GM21576 (cell line): ENCODE measurements around the gene TCP11L2.
"Not testable (repeated sequence)": the region's sequence is repeated elsewhere in the genome, so short reads cannot be mapped to it uniquely, and the experiment has no call there.

Experiments used
- ATAC-seq: cut with Tn5 transposase; IDR thresholded peaks from one replicate; pipeline ENCODE4 v1.9.1; 2021; ENCODE audit warnings: mild to moderate bottlenecking, moderate library complexity; ENCODE audit not compliant: unreplicated experiment

Gene TCP11L2

GRCh38 chr12:106282457-106283097 lies 20.0 kb upstream of the TCP11L2 start:
- ATAC-seq = no peak

DNA sequence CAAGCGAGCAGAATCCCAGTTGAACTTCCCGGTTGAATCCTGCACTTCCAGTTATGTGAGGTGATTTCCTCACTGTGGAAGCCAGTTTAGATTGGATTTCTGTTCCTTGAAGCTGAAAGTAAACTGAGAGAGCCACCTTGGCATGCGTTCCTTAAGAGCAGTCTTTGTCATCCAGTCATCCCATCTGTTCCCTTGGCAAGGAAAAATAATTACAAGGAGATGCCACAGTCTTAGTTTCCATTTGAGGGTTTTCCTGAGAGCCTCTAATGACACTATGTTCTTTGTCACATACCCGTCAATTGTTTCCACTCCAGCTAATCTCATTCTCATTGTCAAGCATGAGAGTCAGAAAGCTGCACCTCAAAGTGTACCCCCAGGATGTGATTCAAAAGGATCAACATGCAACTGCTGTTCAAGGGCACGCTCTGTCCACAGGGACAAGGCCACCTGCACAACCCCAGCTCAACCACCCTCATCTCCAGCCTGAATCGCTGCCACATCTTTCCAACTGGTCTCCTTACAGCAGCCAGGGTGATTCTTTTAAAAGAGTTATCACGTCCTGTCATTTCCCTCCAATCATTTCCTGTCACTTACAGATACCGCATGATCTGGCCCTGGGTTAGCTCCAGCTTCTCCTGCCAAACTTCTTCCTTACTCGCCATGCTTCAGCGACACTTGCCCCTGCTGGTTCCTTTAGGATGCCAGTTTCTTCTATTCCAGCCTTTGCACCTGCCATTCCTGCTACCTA lies 18.0 kb upstream of the TCP11L2 start:
- ATAC-seq = no peak

- ATAC-seq = no peak
Observed at GRCh38 chr12:106285982-106286381, 16.6 kb upstream of the TCP11L2 start.

- not testable (repeated sequence) for ATAC-seq
Observed at GRCh38 chr12:106286576-106287162, 15.9 kb upstream of the TCP11L2 start.

DNA sequence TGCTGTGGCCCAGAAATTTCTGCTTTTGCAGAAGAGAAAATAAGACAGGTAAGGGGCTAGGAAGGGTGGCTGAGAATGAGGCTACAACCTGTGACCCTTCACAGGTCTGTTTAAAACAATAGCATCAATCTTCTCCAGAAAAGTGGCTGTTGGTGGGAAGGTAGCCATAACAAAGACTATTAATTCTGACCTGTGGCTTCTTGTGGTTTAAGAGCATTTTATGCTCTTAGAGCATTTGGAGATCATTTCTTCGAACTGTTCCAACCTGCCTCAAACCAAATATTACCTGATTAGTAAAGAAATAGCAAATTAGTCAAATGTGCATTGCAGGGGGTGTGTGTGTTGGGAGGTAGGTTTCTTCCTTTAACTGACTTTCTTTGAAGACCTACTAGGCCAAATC lies 15.2 kb upstream of the TCP11L2 start:
- ATAC-seq = no peak

DNA sequence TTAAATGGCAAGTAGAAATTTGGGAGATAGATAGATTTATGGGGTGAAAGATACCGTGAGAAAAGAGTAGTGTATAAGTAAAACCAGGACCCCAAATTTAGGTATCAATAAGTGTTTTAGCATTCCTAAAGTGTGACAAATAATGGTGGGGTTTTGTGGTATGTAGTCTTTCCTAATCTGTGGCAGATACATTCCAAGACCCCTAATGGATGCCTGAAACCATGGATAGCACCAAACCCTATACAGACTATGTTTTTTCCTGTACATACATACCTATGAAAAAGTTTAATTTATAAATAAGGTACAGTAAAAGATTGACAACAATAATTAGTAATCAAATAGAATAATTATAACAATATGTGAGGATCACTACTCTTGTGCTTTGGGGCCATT lies 14.4 kb upstream of the TCP11L2 start:
- no peak for ATAC-seq

GRCh38 chr12:106288494-106289195 lies 13.9 kb upstream of the TCP11L2 start:
- no peak for ATAC-seq

- no peak for ATAC-seq
Observed at GRCh38 chr12:106289196-106289681, 13.3 kb upstream of the TCP11L2 start.

- no peak for ATAC-seq
Observed at GRCh38 chr12:106290666-106291065, 11.9 kb upstream of the TCP11L2 start.

GRCh38 chr12:106291342-106291741 lies 11.2 kb upstream of the TCP11L2 start:
- ATAC-seq = no peak

- ATAC-seq = no peak
Observed at GRCh38 chr12:106292339-106292738, 10.2 kb upstream of the TCP11L2 start.

- no peak for ATAC-seq
Observed at GRCh38 chr12:106296179-106296877, 6.2 kb upstream of the TCP11L2 start.

GRCh38 chr12:106297075-106297474 lies 5.5 kb upstream of the TCP11L2 start:
- no peak for ATAC-seq

DNA sequence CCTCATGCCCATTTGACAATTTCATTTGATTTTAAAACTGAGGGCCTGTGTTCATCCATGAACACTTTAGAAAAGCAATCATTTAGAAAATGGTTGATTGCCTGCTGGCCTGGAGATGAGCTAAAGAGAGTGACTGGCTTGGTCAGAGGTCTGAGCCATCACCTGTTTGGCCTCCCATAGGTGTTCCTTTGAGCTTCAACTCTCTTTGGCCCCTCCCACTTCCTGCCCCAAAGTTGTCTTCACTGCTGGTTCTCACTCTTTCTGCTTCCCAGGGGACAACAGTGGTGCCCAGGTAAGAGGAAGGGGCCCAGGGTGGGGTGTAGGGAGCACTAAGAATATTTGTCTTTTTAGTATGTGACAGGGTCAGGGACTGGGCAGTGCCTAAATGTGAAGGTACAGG lies 4.9 kb upstream of the TCP11L2 start:
- ATAC-seq = no peak

GRCh38 chr12:106299202-106299774 lies 3.2 kb upstream of the TCP11L2 start:
- ATAC-seq = no peak

DNA sequence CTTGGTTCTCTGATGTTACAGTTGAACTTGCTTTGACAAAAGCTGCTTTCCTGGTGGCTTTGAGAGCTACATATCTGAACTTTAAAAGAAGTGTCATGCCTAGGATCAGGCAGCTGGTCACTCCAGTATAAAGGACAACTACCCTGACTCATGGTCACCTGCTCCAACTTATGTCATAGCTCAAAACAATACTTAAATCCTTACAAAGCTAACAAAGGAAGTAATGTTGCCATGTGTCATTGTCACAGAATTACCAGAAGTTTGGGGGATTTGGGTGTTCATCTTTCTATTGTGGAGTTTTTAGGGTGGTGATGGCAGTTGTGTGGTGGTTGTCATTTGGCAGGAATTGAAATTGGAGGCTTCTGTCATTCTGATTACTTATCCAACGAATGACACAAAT lies 1.8 kb upstream of the TCP11L2 start:
- no peak for ATAC-seq

DNA sequence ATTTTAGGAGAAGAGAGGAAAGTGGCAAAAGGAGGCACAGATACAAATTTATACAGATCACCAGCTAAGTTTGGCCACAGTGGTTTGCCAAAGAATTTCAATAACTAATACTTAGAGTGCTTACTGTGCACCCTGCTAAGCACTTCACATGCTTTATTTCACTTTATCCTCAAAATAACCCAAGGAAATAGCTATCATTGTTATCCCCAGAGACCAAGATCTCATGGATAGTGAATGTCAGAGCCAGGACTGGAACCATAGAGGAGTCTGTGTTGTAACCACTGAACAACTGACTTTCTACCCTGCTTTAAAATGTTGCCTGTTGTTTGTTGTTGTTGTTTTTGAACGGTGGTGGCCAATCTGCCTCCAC lies 1.3 kb upstream of the TCP11L2 start:
- ATAC-seq = no peak

- peak; percentile 57 for ATAC-seq
Observed at GRCh38 chr12:106301611-106302321, 767 bp upstream of the TCP11L2 start.

- peak; percentile 29 for ATAC-seq
Observed at GRCh38 chr12:106303202-106303820, 778 bp downstream of the TCP11L2 start.
